ENCODE measurements around the gene RUNX2.

GRCh38 chr6:45426251-45426650, 98.1 kb downstream of the RUNX2 start:
- TF ChIP-seq POLR2A (IDR thresholded peaks at IDR 0.05) = no peak
- no peak for TF ChIP-seq EP300 (IDR thresholded peaks at IDR 0.05; ENCODE audit: low read depth)
